GM19023 (cell line): ENCODE measurements around the gene FYN.

Experiments
- ATAC-seq: cut with Tn5 transposase; IDR thresholded peaks from one replicate; pipeline ENCODE4 v1.9.1; 2021; ENCODE audit warnings: mild to moderate bottlenecking, moderate library complexity; ENCODE audit not compliant: unreplicated experiment

The FYN gene

DNA sequence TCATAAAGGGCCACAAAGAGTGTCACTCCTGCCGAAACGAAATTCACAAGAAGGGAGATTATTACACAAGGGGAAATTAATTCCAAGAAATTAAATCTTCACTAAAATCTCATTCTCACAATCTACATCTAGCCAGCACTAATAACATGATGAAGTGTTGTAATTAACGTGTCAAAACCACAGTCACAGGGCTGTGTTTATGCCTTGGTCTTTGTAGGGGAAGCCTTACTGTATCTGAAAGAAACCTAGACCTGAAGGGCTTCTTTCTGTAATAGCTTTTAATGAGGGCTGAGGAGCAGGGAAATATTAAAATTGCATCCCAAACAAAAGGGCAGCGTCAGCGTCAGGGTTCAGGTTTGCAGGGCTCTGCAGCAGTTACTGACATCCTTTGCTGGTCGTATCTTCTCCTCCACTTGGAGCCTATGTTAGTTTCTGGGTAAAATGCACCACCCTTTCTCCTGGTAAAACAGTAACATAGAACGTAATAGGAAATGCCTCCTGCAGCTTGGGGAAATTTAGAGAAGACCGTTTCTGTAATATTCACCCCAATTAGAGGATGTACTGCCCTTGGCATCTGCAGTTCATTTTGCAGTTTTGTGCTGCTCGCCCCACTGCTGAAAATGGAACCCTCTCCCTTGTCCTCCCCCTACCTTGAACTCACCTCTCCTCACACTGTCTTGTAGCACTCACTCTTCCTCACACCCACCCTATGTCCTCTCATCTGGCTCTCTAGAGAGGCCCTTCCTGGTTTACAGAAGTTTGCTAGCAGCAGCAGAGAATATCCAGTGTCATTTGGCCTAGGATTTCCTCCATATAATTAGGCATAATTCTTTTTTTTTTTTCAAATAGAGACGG, 158.6 kb downstream of the FYN start:
- no peak for ATAC-seq

DNA sequence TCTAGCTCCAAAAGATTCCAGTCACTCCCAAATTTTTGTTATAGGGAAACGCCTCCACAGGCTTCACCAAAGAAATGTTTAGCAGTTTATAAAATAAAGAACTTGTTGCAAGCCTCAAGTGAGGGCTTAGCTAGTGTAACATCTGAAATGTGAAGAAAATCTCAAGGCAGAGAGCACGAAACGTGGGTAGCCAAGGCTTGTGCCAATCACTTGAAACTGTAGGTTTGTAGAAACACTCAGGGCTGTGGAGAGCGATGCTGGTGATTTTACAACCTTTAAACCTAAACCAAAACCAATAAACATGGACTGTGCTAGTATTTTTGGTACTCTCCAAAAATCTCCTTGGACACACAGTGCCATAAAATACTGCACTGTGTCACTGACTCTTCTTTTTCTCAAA, 159.4 kb downstream of the FYN start:
- no peak for ATAC-seq

DNA sequence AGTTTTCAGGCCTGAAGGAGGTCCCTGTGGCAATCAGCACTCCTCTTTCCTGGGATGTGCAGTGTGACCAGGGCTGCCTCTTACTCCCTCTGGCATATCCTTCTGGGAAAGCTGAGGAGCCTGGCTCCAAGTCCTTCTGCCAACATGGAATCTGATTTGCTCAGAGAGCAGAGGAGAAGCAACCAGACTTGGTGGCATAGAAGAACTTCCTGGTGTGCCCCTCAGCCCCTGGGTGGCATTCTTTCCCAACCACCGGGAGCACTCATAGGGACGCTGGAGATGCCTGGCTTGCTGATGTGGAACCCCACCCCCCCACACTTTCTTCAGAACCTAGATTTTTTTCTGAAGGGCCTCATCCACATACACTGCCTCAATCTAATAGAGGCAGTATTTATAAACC, 160.0 kb downstream of the FYN start:
- ATAC-seq, result no peak

DNA sequence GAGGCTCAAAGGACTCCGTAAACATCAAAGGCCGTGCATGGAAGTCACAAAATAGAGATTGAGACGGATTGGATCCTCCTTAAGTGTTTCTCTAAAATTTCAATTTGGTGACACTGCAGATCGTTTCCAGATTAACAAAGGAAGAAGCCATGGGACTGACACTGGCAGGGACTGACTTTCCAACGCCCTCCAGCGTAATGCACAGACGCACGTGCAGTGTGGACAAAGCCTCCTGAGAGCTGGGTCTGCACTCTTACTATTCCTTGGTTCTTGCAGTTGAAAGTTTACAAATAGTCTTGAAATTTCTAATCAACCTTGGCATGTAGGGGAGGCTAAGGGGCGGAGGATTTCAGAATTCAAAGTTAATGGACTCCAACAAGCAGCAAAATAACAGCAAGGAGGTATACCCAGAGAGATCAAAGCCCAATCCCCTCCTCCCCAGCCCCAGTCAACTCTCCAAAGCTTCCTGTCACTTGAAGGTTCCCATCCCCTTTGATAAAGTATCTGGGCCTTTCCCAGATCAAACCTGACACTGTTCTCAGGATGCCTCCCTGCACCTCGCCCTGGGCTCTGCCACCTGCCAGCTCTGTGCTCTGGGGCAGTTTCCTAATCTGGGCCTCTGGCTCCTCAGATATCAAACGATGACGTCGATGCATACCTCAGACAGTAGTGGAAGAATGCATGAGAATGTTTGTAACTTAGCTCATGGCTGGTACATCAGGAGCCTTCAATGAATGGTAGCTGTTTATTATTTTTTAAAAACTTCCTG, 161.1 kb downstream of the FYN start:
- no peak for ATAC-seq

DNA sequence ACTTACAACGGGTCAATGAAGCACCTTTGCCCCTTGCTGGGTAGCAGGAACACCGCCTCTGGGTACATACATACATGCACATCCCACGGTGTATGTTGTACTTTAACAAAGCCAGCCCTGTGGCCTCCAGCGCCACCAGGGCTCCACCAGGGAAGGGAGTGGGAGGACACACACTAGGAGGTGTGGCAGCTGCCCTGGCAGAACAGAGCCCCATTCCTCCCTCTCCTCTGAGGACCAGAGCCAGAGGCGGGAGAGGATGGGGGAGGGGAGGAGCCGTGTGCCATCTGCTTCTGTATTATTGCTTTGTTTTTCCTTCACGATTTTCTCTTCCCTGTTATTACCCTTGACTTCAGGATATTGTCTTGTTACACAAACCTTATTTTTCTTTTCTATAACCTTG, 161.8 kb downstream of the FYN start:
- no peak for ATAC-seq

DNA sequence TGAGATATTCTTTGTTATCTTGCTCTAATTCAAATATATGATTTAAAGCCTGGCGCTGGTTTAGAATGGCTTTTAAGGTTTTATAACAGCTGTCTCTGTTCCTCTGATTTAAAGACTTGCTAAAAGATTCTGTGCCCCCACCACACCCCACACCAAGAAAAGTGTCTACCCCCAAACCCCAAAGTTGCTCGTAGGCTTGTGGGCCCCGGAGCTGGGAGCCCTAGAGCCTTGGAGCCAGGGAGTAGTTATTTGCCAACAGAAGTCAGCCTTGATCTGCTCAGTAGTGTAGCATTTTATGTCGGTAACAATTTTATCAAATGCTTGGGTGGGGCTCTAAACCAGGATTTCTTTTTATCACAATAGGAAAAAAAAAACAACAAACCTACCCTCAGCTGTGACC, 162.3 kb downstream of the FYN start:
- no peak for ATAC-seq

DNA sequence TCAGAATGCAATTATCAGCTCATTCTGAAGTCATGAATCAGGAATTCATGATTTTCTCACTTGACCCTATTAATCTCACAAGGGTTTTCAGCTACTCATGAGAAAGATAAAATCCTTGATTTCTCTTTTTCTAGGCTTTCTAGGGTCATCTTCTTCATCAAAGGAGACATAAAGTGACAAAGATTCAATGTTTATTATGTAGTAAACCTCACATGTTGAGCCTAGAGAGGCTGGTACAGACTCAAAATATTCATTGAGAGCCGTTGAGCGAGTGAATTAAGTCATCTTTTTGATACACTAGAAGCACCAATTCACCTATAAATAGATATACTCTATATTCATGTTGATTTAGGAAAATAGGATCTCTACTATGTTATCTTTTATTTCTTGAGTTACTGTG, 162.8 kb downstream of the FYN start:
- no peak for ATAC-seq

DNA sequence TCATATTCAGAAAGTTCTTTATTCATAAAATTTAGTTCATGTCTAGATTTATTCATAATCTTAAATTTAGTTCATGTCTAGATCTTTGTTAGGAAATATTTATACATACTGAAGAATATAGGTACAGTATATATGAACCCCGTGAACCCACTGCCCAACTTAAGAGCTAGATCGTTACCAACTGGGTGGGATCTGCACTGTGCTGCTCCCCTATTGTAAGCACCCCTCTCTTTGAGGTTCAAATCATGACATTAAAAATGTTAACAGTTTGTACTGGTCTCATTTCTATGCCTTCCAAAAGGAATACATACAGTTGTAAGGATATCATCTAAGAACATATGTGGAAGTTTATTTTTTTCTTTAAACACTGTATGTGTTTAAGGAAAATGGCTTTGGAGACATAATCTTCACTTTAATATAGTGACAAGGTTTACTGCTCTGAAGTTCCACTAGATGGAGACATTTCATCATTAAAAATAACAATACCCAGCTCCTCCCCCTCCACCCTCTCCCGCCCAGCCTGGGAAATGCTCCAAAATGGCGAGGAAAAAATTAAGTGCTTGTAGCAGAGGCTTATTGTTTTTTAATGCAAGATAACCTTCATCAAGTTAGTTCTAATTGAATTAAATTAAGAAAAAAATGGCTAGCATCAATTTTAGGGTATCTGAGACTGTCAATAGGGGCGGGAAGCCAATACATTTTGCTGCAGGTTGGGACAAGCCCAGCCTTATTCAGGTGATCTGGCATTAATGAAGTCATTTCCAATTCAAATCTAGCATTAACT, 163.4 kb downstream of the FYN start:
- peak; percentile 84 for ATAC-seq

DNA sequence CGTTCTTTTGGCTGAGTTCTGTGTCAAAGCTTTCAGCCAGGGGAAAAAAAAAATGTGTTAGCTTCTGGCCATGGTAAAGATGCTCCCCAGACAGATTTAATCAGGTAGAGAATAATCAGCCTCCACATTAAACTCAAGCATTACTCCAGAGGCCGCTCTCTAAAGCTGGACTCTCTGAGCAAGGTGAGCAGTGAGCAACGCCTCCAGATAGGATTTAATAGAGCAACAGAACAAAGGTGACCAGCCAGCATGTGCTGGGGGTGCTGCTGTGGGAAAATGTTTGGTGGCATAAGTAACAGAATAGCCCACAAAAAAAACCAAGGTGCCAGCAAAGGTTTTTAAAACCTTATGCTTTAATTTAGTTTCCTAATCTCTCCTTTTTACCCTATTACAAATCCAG, 164.1 kb downstream of the FYN start:
- no peak for ATAC-seq

DNA sequence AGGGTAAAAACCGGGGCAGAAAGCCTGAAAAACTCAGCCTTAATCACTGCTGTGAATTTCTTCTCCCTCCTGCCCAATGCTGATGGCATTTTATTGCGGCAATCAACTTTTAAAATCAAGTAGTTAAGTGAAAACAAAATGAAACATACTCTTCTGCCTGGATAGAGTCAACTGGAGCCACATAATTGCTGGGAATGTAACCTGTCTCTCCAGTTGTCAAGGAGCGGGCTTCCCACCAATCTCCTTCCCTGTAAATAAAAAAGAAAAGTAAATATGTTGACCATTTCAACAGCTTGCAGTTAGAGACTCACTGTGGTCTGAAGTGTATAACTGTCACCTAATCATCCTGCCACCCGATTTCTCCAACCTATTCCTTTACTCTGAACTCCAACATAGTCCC, 165.5 kb downstream of the FYN start:
- ATAC-seq, result no peak

DNA sequence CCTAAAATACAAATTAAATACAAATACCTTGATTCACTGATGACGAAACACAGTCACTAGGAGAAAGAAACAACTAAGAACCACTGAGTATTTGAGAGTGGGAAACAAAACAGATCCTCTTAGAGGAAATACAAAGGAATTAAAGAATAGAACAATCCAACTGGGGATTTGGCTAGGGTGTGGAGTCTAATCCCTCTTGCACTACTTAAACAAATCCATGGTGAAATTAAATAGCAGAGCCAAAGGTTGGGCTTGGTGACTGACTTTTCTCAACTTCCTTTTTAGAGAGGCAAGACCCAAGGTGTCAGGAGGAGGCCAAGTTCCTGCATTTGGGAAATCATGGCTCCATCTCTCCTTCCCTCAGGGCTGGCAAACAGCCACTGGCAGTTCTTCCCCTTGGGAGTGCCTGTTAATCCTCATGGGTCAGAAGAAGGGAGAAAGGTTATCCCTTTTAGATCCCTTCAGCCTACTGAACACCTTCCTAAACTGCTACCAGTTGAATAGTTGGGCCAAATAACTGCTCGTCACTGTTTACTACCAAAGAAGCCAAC, 166.3 kb downstream of the FYN start:
- no peak for ATAC-seq

DNA sequence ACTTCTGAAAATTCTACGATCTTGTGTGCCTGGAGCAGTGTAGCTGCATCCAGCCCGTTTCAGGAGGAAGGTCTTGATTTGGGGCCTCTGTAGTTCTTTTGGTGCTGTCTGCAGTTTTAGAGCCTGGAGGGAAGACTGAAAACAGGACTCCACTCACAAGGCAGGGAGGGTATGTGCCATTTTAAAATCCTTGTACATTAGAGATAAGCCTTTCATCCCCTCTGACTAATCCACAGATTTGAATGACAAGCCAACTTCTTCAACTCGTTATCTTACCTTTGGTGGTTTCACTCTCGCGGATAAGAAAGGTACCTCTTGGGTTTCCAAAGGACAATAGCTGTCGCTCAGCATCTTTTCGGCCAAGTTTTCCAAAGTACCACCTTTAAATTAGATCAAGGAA, 169.5 kb downstream of the FYN start:
- no peak for ATAC-seq

DNA sequence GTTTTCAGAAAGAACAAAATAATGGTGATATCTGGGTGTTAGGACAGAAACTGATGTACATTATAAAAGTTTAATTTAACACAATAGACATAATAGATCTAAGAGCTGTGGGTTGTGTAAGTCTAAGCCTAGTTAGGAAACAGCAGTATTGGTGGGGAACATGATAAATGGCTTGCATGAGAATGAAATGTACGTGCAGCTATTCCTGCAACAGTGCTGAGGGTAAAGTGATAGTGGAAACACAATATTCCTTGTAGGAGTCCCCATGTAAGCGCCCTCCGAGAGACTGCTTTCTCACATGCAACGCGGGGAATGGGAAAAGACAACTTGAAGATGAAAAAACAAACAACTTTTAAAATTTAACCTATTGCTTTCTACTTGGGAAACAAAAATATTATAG, 171.0 kb downstream of the FYN start:
- no peak for ATAC-seq

DNA sequence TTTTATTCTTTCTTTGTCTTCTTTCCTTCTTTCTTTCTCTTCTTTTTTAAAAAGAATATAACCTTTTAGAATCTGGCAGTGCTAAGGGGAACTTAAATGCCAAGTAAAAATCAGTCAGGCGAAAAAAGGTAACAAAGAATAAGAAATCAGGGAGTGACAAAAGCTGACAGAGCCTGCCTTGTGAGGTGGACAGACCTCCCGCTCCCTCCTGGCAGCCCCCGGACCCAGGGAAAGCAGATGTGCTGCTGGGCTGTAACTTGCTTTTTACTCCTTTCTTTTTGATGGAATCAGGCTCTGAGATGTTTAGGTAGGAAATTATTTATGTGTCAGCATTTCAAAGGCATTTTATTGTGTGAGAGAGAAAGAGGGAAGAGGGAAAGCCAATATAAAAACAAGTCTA, 172.1 kb downstream of the FYN start:
- no peak for ATAC-seq

DNA sequence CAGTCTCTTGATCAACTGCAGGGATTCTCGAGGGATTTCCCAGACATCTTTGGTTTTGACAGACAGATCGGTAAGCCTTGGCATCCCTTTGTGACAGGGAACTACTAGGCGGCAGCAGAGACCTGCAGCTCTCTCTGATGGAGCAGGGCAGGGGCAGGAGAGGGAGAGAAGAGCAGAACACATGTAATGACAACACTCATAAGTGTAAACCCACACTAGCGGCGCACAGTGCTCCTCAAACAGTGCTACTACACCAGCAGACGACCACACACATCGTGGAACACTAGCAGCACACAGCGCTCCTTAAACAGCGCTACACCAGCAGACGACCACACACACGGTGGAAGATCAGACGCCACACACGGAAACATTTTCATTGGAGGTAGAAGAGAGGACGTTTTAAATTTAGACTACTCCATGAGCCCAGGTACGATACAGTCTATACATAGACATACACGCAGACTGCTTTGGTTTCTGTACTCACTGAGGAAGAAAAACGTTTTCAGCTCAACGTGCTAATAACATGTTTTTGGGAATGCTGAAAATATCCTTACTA, 173.0 kb downstream of the FYN start:
- no peak for ATAC-seq

DNA sequence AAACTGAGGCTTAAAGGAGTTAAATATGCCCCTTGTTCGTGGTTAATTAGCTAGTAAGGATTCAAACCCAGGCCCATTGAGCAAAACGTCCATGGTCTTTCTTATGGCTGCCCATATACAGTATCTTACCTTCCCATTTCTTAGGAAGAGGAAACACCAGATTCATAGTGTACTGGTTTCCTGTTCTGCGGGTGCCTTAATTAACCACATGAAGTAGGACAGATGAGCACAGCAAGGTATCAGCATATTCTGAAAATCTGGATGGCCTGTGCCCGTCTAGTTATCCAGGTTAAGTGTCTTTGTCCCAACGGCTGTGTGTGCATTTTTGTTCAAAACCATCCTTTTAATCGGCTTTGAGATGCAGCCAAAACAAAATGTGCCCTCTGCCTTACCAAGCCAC, 174.1 kb downstream of the FYN start:
- no peak for ATAC-seq

DNA sequence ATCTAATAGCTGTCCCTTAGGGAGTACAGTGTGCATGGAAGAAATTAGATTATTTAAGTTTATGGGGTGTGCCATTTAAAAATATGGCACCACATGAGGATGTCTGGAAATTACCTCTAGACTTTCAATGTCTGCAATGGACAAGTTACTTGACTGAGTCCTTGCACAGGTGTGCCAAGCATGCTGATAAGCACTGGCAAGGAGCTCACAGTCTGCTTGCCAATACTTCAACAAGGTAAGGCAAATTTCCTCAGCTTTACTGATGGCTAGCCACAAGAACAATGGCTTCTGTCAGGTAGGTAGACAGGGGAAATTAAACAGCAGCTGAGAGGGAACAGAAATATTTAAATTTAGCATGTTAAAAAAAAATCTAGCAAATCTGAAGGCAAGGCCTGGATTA, 176.4 kb downstream of the FYN start:
- no peak for ATAC-seq

DNA sequence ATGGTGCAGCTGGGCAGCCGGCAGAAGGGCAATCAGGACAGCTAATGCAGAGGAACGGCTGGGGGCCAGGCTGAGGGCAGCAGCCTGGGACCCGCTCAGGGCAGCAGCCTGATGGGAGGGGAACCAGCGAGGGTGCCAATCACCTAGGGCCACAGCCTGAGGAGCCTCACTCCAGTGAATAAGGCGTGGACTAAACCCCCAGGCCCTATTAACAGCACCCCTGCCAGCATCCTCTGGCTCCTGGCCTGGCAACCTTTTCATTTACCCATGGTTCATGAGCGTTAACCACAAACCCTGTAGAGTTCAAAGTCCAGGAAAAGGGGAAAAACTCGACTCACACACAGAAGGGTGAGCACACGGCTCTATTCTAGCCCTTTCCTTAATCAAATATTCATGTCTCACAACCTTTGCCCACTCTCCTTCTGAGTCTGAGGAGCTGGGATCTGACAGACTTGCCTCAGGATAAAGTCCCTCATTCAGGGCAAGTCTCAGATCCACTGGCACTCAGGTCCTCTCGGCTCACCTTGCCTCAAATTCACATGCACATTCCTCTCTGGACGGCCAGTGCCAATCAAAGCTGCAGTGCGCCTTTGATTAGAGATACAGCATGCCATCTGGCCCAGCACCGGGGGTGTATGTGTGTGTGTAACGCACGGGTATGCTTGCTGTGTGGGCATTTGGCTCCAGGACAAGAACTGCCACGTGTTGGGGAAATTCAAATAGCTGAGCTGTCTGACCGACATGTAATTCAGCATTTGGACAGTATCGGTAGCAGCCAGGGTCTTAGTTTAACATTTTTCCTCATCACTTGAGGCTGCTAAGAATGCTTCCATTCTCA, 180.7 kb downstream of the FYN start:
- ATAC-seq, result peak; percentile 64

DNA sequence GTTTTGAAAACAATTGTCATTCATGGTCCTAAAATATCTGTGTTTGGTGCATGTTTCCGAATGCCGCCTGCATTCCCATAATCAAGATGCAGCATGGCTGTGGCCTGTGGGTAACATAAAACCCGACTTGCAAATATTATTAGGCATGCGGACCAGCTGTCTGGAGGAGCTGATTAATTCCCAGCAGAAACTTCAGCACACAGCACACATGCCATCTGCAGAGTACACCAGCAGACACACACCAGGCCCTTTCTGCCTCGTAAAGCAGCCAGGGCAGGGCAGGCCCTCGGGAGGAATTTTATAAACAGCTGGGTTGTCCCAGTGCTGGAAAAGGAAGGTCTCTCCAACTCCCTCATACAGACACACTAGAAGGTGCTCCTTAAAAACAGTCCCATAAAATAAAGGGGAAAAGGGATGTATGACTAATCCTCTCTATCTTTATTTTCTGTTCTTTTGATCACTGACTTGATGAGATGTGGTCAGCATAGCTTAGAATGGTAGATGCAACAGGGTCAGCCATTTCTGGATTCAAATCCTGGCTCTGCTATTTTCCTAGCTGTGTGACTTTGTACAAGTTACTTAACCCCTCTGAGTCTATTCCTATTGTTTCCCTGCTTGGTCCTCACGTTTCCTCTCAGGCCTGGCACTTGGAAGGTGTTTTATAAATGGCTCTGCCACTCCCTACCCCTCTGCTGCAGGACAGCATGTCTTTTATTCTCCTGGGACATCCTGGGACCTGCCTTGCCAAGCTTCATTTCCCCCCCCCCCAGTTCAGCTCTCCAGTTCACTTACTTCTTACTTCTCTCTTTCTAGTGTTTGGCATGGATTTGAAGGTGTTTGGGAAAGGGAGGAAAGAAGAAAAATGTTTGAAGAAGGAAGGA, 181.7 kb downstream of the FYN start:
- ATAC-seq, result no peak
